ENCODE measurements around the gene FARSB. TPM values are rescaled to one million over a fixed set of nuclear protein-coding genes. Genes with fewer than 3 reads are reported as not detected.

The FARSB gene
- total RNA-seq, 1 experiment from 2014 or later: 50.7 TPM

DNA sequence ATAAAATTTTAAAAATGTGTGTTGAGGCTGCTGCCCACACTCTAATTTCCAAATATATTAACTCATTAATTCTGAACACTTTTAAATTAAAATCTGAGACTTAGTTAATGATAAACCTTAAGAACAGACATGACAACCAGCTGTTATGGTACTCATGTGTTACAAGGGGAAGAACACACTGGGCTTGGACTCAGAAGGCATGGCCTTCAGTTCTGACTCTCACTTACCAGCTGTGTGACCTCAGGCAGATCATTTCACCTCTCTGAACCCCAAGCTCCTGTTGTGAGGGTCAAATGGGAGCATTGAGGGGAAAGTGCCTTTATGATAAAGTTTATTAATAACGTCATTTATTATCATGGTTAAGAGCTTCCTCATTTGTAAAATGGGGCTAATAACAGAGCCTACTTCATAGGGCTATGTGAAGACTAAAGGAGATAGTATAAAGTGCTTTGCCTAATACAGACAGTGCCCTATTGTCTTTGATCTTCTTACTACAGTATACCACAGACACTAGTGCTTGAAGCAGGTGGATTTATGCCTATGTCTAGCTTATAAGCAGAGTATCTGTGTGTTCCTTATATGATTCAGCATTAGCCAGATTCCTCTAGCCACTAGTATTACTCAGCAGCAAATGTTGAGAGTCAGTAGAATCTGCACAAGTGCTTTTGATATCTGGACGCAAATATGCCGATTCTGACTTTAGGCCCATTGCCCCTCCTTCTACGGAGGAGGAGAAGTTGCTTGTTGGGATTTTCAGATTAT, 131.9 kb downstream of the FARSB start:
- ATAC-seq: no peak
- peaks cover 6% of the 10 kb centered on the region; the same call in 1 of the 2 replicates for H3K27me3 ChIP-seq (ENCODE audit: insufficient read depth, low read length)

More for the DNA sequence above, 131.9 kb downstream of the FARSB start:
- Histone ChIP-seq H4K20me1 (ENCODE audit: insufficient read depth) (no peaks in the 10 kb centered on the region), H3K27ac (ENCODE audit: low read depth, low read length) (no peak overlapping the region), H3K4me1 (ENCODE audit: control insufficient read depth in 1 of 2, insufficient read depth in 2 of 2, low read length in 2 of 2) (peaks cover 0 to 4% of the 10 kb centered on the region in 2 experiments; a peak in 1 of 4 replicates), H3K9me3 (ENCODE audit: control insufficient read depth in 1 of 2, insufficient read depth in 1 of 2, low read depth in 1 of 2, low read length in 2 of 2) (no peaks in the 10 kb centered on the region), H3K4me2 (ENCODE audit: low read length) (no peak overlapping the region), H2AFZ (ENCODE audit: low read depth, low read length, poor library complexity, severe bottlenecking) (no peak overlapping the region), H3K36me3 (ENCODE audit: control insufficient read depth in 1 of 2, insufficient read depth in 2 of 2, low read length in 2 of 2) (no peaks in the 10 kb centered on the region), H3K4me3 (replicated peaks in 1 of 2; ENCODE audit: low read depth in 1 of 2, low read length in 2 of 2) (no peak overlapping the region), H3K9ac (ENCODE audit: low read length) (no peak overlapping the region), H3K79me2 (ENCODE audit: insufficient read depth, low read length) (no peaks in the 10 kb centered on the region), H3K9me2 (ENCODE audit: insufficient read depth) (no peaks in the 10 kb centered on the region)
- no peak for TF ChIP-seq YY1 (IDR thresholded peaks at IDR 0.05; ENCODE audit: extremely low read depth, insufficient replicate concordance, low read depth, low read length)
- TF ChIP-seq REST (IDR thresholded peaks at IDR 0.05; ENCODE audit: low read depth): no peak
- no peak for TF ChIP-seq JUND (IDR thresholded peaks at IDR 0.05)
- no peak for TF ChIP-seq POLR2A (IDR thresholded peaks at IDR 0.05; ENCODE audit: borderline replicate concordance, extremely low read depth, insufficient read depth, insufficient read length)
- TF ChIP-seq, protein P1, sequence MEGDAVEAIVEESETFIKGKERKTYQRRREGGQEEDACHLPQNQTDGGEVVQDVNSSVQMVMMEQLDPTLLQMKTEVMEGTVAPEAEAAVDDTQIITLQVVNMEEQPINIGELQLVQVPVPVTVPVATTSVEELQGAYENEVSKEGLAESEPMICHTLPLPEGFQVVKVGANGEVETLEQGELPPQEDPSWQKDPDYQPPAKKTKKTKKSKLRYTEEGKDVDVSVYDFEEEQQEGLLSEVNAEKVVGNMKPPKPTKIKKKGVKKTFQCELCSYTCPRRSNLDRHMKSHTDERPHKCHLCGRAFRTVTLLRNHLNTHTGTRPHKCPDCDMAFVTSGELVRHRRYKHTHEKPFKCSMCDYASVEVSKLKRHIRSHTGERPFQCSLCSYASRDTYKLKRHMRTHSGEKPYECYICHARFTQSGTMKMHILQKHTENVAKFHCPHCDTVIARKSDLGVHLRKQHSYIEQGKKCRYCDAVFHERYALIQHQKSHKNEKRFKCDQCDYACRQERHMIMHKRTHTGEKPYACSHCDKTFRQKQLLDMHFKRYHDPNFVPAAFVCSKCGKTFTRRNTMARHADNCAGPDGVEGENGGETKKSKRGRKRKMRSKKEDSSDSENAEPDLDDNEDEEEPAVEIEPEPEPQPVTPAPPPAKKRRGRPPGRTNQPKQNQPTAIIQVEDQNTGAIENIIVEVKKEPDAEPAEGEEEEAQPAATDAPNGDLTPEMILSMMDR (IDR thresholded peaks at IDR 0.05 in 2 of 3, conservative IDR thresholded peaks at IDR 0.05 in 1 of 3; ENCODE audit: borderline replicate concordance in 1 of 3, insufficient read depth in 1 of 3, low read depth in 2 of 3, low read length in 2 of 3): no peak
- TF ChIP-seq SIN3A (IDR thresholded peaks at IDR 0.05; ENCODE audit: low read depth): no peak
- TF ChIP-seq ZBTB33 (IDR thresholded peaks at IDR 0.05; ENCODE audit: extremely low read depth, insufficient replicate concordance, low read length): no peak
- TF ChIP-seq CBX3 (IDR thresholded peaks at IDR 0.05; ENCODE audit: low read depth): no peak
- TF ChIP-seq EGR1 (IDR thresholded peaks at IDR 0.05; ENCODE audit: low read depth): no peak
- TF ChIP-seq RAD21 (IDR thresholded peaks at IDR 0.05; ENCODE audit: low read depth): no peak
- no peak for TF ChIP-seq MAX (IDR thresholded peaks at IDR 0.05)
- TF ChIP-seq SRF (IDR thresholded peaks at IDR 0.05; ENCODE audit: low read depth): no peak
- no peak for TF ChIP-seq EZH2 (IDR thresholded peaks at IDR 0.05)
- ChIA-PET RAD21 (ENCODE audit: low non-redundant PET in 1 of 2, low total read pairs in 2 of 2, uncharacterized antibody in 2 of 2, unreplicated experiment in 2 of 2) (no interaction called here), POLR2A (no interaction called here), CTCF (interaction anchor here (1.8 kb wide), 1 partner anchor 206 kb away, joined by 4 read pairs; no protein-coding TSS in a partner anchor)
- intact Hi-C loops (cut with micrococcal nuclease): no loop called here
- no peak for DNase-seq (ENCODE audit: low read depth, low spot score)
- no TSS peak for BruUV-seq (replicated peaks)
